HG03135 (cell line): ENCODE measurements around the gene CECR2.
"Not testable (repeated sequence)": the region's sequence is repeated elsewhere in the genome, so short reads cannot be mapped to it uniquely, and the experiment has no call there.

Experiments used
- ATAC-seq: cut with Tn5 transposase; IDR thresholded peaks from one replicate; pipeline ENCODE4 v1.9.1; 2021; ENCODE audit warnings: mild to moderate bottlenecking, moderate library complexity; ENCODE audit not compliant: unreplicated experiment

Gene CECR2

GRCh38 chr22:17401728-17402127 is 32.5 kb downstream of the CECR2 start:
- ATAC-seq = no peak

DNA sequence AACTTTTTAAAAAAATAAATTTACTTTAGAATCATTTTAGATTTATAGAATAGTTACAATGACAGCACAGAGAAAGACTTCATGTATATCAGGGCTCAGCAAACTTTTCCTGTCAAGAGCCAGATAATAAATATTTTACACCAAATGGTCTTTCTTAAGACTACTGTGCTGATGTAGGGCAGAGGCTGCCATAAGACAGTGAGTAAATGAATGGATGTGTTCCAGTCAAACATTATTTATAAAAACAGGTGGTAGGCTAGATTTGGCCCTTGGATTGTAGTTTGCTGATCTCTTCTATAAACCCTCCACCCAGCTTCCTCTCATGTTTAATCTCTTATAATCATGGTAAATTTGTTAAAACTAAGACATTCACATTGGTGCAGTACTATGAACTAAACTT is 33.0 kb downstream of the CECR2 start:
- ATAC-seq = no peak

DNA sequence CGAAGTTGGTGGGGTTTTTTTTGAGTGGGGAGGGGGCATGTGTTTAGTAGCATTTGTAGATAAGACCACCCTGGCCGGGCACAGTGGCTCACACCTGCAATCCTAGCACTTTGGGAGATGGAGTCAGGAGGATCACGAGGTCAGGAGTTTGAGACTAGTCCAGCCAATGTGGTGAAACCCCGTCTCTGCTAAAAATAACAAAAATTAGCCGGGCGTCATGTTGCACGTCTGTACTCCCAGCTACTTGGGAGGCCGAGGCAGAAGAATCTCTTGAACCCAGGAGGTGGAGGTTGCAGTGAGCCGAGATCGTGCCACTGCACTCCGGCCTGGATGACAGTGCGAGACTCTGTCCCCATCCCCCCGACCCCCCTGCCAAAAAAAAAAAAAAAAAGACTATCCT is 34.6 kb downstream of the CECR2 start:
- no peak for ATAC-seq

- no peak for ATAC-seq
Observed at GRCh38 chr22:17407643-17408042, 38.4 kb downstream of the CECR2 start.

DNA sequence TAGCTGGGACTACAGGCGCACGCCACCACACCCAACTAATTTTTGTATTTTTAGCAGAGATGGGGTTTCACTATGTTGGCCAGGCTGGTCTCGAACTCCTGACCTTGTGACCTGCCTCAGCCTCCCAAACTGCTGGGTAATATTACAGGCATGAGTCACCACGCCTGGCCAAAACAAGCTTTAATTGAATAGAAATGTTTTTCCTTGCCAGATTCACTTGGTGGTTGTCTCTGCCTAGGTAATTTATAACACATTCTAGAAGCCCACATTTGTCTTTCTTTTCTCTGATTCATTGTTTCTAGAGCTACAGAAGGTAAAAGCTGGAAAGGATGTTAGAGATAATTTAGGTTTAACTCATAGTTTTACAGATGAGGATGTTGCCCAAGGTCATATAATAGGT is 41.3 kb downstream of the CECR2 start:
- no peak for ATAC-seq

GRCh38 chr22:17411213-17411612 is 42.0 kb downstream of the CECR2 start:
- no peak for ATAC-seq

- ATAC-seq = no peak
Observed at GRCh38 chr22:17412232-17412631, 43.0 kb downstream of the CECR2 start.

DNA sequence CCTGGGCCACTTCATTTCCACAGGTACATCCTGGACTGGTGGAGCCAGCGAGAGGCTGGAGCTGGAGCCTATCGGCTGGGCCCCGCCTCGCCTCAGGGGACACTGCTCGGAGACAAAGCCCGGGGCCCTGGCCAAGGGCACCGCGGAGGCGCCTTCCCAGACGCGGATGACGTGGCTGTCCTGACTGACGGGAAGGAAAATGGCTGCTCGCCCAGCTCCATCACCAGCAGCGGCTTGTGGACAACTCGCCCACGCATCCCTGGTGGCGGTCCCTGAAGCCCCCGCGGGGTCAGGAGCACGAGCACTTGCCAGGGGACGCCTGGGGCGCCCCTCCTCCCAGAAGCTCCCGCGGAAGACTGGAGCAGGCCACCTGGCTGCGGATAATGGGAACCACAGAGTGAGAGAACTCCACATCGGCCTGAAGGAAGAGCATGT is 49.6 kb downstream of the CECR2 start:
- ATAC-seq = no peak

- no peak for ATAC-seq
Observed at GRCh38 chr22:17419348-17419747, 50.1 kb downstream of the CECR2 start.

DNA sequence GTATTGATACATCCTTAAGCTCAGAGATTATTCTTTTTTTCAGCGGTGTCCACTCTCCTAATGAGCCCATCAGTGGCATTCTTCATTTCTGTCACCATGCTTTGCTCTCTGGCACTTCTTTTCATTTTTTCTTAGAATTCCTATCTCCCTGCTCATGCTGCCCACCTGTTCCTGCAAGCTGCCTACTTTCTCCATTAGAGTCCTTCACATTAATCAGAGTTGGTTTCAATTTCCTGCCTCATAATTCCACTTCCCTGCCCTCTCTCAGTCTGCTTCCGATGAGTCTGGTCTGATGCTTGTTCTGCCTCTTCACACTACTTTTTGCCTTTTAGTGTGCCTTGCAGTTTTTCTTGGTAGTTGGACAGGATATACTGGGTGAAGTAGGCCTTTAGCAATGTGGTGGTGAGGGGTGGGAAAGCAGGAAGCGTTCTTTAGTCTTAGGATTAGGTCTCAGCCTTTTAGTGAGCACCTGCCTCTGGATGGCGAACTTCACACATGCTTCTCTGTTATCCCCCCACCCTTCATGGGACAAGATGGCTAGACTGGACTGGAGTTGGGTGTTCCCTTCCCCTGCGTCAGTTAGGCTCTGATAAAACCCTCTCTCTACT is 53.6 kb downstream of the CECR2 start:
- no peak for ATAC-seq

- ATAC-seq = no peak
Observed at GRCh38 chr22:17423616-17424015, 54.4 kb downstream of the CECR2 start.

DNA sequence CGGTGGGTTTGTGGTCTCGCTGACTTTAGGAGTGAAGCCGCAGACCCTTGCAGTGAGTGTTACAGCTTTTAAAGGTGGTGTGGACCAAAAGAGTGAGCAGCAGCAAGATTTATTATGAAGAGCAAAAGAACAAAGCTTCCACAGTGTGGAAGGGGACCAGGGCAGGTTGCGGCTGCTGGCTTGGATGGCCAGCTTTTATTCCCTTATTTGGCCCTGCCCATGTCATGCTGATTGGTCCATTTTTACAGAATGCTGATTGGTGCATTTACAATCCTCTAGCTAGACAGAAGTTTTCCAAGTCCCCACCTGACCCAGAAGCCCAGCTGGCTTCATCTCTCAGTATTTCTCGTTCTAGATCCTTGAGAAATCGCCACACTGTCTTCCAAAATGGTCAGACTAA is 58.3 kb downstream of the CECR2 start:
- ATAC-seq = not testable (repeated sequence)

GRCh38 chr22:17429516-17429915 is 60.3 kb downstream of the CECR2 start:
- no peak for ATAC-seq

GRCh38 chr22:17430412-17430811 is 61.2 kb downstream of the CECR2 start:
- no peak for ATAC-seq

DNA sequence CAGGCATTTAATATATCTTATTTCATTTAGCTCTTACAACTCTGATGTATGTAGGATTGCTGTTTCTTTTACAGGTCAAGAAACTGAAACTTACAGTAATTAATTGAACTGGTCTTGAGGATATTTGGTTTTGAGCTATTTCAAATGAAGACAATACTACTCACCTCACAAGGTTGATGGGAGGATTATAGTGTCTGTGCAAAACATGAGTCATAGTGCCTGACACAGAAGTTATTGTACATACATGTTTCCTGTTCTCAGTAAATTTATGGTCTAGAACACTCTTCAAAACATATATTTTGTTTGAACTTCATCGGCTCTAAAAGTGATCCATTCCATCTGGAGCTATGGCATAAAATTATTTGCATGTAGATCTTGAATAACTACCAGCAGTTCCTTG is 61.9 kb downstream of the CECR2 start:
- ATAC-seq = no peak

GRCh38 chr22:17434856-17435255 is 65.6 kb downstream of the CECR2 start:
- no peak for ATAC-seq

GRCh38 chr22:17435375-17435774 is 66.1 kb downstream of the CECR2 start:
- no peak for ATAC-seq

- ATAC-seq = no peak
Observed at GRCh38 chr22:17436382-17436980, 67.2 kb downstream of the CECR2 start.

GRCh38 chr22:17436981-17437412 is 67.7 kb downstream of the CECR2 start:
- ATAC-seq = no peak

GRCh38 chr22:17438026-17438425 is 68.8 kb downstream of the CECR2 start:
- no peak for ATAC-seq

DNA sequence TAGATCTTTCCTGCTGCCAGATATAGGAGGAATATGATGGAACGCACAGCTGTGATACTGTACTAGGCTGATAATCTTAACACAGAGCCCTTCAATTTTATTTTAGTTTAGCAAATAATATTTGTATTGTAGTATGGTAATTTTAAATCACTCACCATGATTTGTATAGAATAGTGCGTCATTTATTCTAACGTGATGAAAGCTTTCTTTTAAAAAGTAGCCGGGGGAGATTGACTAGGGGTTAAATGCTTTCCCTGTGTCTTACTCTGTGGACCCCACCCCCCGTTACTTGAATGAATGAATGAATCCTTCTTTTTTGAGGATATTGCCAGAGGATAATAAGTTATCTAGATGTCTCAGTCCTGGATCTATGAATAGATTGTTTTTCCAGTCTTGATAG is 72.1 kb downstream of the CECR2 start:
- ATAC-seq = no peak

- ATAC-seq = no peak
Observed at GRCh38 chr22:17443405-17444203, 74.3 kb downstream of the CECR2 start.
